Stimulated activated CD4-positive, alpha-beta T cell treated with anti-CD3 and anti-CD28 coated beads, Interleukin-1b, Interleukin-23, amount 100 ng/mL, for 1 hour (primary cell): ENCODE measurements around the gene SCAF1.

Source experiments
- DNase-seq, 2 donors: peaks; one replicate each; pipeline ENCODE4 v3.0.0-alpha.2; 2020; ENCODE audit warnings: low read depth in 2 of 2

The SCAF1 gene

GRCh38 chr19:49666120-49666444 lies 24.1 kb downstream of the SCAF1 start:
- no peak for DNase-seq

GRCh38 chr19:49667473-49667872 lies 25.5 kb downstream of the SCAF1 start:
- no peak for DNase-seq

DNA sequence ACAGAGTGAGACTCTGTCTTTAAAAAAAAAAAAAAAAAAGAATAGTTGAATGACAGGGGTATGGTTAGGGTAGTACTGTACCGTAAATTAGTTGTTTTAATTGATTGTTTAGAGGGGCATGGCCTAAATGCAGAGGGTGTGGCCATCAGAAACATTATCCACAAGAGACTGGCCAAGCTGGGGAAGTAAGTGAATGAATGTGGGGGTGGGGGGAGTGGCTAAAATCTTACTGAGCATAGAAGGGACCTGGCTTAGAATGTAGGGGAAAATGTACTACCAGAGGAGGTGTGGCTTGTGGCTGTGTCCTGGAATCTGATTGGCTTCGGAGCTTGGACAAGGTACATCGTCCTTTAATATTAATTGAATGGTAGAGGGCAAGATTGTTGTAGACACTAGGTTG lies 27.5 kb downstream of the SCAF1 start:
- no peak for DNase-seq

GRCh38 chr19:49672131-49672919 lies 30.3 kb downstream of the SCAF1 start:
- DNase-seq: peak in 1 of 2 donors; percentile 59

GRCh38 chr19:49676136-49676783 lies 34.3 kb downstream of the SCAF1 start:
- no peak for DNase-seq

DNA sequence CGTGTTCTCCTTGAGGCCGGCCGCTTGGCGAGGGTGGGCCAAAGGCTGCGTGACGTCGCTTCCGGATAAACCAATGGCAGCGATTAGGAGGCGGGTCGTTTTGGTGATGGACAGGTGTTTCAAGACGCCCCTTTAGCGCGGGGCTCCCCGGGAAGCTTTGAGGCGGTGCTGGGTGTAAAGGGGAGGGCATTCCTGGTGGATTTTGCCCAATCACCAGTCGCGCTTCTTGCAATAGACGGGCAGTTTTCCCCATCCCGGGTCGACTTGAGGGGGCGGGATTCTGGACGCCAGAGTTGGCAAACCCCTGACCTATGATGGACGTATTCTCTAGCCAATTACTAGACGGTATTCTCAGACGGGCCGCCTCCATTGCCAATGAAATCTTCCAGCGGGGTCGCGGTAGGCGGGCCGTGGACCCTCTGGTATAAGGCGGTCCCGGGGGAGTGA lies 34.8 kb downstream of the SCAF1 start:
- DNase-seq: peak; percentile 94 to 96

GRCh38 chr19:49677231-49677900 lies 35.4 kb downstream of the SCAF1 start, which contains the start of gene PRMT1:
Gene PRMT1 (plus strand): TSS chr19:49677271. CDS start chr19:49677281, 10 bp downstream.
- no peak for DNase-seq

DNA sequence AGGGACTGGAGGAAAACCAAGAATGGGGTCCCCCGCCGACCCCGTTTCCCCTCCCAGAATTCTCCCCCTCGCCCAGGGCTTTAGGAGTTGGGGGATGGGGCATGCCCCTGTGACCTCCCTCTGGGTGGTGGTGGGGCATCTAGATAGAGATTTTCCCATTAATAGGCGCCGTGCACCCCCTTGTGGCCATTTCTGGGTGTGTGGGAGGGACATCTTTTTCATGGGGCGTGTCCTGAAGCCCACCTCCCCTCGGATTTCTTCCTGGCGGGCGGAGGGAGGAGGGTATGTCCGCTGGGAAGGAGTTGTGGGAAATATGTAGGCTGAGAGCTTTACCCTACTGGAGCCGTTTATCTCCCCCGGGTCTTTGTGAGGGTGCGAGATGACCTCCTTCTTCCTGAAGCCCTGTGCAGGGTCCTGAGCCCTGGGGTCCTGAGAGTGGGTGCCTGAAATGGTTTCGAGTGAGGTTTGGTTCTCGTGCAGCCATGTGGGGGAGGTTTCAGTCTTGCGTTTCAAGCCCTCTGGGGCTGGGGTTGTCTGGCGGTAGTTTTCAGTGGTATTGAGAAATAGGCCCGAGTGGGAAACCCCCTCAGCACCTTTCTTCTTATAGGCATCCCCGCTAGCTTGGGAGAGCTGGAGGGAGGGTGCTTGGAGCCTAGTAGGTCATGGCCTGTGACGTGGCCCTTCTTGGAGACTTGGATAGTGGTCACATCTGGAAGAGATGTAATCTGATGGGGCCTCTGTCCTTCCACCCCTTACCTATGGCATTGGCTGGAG lies 36.1 kb downstream of the SCAF1 start:
- DNase-seq: peak in 1 of 2 donors; percentile 68

DNA sequence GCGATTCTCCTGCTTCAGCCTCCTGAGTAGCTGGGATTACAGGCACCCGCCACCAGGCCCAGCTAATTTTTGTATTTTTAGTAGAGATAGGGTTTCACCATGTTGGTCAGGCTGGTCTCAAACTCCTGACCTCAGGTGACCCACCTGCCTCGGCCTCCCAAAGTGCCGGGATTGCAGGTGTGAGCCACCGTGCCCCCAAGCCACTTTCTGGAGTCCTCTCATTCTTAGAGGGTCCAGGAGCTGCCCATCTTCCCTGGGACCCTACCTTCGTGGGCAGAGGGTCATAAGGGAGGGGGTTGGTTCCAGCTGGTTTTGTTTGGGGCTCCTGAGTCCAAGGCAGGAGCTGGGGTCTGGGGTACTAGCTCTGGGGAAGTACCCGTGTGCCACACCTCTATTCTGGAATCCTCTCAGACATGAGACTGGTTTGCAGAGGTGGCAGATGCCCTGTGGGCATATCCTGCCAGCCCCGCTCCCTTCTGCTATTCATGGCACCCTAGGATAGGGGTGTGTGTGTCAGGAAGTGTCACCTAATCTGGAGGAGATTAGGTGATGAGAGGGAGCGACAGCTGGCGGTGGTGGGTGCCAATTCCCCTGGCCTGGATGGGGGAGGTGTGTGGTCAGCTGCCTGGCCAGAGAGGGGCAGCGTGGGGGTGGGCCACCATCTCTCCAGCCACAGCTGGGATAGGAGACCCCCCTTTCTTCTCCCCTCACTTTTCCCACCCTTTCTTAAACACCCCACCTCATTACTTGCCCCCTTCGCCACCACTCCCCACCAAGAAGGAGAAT lies 37.2 kb downstream of the SCAF1 start:
- no peak for DNase-seq

GRCh38 chr19:49679771-49680413 lies 37.9 kb downstream of the SCAF1 start:
- DNase-seq: no peak

DNA sequence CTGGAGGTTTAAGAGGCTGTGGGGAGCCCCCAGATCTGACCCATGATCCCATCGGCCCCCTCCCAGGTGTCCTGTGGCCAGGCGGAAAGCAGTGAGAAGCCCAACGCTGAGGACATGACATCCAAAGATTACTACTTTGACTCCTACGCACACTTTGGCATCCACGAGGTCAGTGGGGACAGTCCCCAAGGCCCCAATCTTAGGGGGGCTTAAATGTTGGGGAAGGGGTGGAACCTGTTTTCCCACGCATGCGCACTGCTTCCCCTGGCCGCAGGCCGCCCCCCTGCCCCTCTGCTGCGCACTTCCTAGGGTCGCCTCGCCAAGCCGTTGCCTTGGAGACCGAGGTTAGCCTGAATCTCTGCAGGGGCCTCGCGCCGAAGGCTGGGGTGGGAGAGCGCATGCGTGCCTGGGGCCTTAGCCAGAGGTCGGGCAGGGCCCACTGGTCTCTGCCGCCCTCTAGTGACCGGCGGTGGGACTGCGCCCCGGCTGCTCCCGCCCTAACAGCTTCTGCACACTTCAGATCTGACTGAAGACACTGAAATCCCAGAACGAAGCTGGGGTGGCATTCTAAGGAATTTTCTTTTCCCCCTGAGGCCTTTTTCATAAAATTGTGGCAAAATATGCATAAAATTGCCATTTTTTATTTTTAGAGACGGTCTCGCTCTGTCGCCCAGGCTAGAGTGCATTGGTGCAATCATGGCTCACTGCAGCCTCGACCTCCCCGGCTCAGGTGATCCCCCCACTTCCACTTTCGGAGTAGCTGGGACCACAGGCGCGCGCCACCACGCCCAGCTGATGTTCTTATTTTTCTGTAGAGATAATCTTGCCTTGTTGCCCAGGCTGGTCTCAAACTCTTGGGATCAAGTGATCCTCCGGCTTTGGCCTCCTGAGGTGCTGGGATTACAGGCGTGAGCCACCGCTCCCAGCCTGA lies 38.7 kb downstream of the SCAF1 start:
- DNase-seq: peak; percentile 88 to 97

DNA sequence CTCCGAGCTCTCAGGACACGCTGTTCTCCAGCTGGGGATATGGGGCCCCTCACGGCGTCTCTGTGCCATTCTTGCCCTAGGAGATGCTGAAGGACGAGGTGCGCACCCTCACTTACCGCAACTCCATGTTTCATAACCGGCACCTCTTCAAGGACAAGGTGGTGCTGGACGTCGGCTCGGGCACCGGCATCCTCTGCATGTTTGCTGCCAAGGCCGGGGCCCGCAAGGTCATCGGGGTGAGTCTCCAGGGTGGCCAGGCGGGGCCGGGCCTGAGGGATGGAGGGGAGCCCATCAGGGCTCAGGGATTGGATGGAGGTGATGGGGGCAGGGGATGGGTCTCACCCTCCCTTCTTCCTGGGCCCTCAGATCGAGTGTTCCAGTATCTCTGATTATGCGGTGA lies 39.8 kb downstream of the SCAF1 start:
- DNase-seq: no peak

DNA sequence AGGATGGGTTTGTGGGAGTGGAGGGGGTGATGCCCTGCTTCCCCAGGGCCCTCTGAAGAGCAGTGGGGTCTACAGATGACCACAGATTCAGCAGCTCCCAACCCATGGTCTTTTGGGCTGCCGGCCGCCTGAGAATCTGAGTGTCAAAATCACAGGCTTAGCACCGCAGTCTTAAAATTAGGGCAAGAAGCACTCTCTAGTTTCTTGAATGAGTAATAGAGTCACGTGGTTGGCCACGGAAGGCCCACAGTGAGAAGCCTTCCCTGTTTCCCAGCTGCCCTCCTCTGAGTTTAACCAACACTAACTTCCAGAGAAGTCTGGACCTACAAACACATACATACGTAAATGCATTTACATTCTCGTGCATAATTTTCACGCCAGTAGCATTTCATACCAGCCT lies 40.3 kb downstream of the SCAF1 start:
- DNase-seq: no peak

DNA sequence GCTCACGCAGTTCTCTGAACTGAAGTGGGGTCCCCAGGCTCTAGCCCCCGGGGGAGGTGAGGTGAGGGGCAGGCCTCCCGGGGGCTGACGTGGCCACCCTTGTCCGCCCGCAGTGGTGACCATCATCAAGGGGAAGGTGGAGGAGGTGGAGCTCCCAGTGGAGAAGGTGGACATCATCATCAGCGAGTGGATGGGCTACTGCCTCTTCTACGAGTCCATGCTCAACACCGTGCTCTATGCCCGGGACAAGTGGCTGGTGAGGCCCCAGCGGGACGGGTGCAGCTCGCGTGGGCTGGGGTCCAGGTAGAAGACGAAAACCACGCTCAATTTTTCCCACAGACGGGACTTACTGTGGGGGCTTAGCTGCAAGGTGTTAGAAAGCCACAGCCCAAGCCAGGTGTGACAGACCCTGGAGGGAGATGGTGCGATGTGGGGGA lies 41.8 kb downstream of the SCAF1 start:
- DNase-seq: no peak

DNA sequence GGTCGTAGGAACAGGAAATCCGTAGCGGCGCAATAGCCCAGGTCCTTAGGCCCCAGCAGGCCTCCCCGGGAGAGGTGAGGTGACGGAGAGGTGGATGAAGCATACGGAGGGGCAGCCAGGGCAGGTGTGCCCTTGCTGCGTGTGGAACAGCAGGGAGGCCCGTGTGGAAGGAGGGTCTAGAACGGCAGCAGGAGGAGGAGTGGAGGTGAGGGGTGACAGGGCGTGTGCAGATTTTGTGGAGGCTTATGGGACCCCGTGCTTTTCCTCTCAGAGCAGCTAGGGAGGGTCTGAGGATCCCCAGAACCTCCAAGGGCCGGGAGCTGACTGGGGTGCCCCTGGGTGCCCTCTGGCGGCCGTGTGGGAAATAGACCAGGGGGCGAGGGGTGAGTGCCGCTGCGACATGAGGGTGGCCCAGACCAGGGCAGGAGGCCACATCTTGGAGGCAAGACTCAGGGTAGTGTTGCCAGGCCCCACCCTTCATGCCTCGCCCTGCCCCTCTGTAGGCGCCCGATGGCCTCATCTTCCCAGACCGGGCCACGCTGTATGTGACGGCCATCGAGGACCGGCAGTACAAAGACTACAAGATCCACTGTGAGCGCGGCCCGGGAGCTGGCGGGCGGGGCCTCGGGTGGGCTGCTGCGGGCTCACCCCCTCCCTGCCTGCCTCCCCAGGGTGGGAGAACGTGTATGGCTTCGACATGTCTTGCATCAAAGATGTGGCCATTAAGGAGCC lies 42.4 kb downstream of the SCAF1 start:
- no peak for DNase-seq

- no peak for DNase-seq
These were observed 43.1 kb downstream of the SCAF1 start for GRCh38 chr19:49684983-49685553.

GRCh38 chr19:49685845-49686332 lies 43.9 kb downstream of the SCAF1 start:
- DNase-seq: no peak

DNA sequence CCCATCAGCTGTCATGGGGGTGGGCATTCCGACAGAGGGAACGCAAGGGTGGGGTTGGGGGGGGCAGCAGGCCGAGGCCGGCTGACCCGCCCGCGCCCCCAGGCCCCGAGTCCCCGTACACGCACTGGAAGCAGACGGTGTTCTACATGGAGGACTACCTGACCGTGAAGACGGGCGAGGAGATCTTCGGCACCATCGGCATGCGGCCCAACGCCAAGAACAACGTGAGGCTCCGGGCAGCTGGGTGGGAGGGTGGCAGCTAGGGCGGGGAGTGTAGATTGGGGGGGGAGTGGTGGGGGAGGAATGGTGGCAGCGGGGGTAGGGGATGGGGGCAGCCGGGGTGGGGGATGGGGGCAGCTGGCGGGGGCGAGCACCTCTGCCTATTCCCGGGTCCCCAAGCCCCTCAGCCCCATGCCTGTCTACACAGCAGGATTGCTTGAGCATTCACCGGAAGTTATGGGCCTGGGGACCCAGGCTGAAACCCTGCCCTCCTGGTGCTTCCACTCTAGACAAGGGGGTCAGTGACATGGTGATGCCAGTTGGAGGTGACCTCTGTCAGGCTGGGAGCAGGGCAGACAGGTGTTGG lies 44.6 kb downstream of the SCAF1 start:
- DNase-seq: no peak
